ENCODE measurements around the gene RBM7. TPM values are rescaled to one million over a fixed set of nuclear protein-coding genes. Genes with fewer than 3 reads are reported as not detected.

Gene RBM7
- total RNA-seq, 4 donors from 2014 or later: 11.7 to 19.6 (median 18.8) TPM

DNA sequence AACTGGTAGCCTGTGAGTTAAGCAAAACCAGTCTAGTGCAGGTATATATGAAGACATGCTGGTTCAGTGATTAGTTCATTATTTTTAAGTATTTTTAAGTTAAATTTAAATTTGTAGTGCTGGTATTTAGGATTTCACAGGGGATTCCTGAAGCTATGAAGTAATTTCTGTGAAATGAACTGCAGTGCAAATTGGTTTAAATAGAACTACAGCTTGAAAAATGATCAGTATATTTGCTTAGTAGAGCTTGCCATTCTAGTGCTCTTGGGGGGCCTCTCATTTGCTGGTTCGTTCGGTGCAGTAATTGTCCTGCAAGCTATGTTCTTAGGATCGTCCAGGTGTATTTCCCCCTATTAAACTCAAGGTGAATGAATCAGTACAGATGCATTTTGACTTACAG lies 51.9 kb downstream of the RBM7 start:
- intact Hi-C loops (cut with DNase I; ENCODE audit: low total_unique reads): no loop called here
- no peak for TF ChIP-seq POLR2A (IDR thresholded peaks at IDR 0.05)
- TF ChIP-seq, protein P1, sequence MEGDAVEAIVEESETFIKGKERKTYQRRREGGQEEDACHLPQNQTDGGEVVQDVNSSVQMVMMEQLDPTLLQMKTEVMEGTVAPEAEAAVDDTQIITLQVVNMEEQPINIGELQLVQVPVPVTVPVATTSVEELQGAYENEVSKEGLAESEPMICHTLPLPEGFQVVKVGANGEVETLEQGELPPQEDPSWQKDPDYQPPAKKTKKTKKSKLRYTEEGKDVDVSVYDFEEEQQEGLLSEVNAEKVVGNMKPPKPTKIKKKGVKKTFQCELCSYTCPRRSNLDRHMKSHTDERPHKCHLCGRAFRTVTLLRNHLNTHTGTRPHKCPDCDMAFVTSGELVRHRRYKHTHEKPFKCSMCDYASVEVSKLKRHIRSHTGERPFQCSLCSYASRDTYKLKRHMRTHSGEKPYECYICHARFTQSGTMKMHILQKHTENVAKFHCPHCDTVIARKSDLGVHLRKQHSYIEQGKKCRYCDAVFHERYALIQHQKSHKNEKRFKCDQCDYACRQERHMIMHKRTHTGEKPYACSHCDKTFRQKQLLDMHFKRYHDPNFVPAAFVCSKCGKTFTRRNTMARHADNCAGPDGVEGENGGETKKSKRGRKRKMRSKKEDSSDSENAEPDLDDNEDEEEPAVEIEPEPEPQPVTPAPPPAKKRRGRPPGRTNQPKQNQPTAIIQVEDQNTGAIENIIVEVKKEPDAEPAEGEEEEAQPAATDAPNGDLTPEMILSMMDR (IDR thresholded peaks at IDR 0.05): no peak
- 95 to 96% methylated on average over 3 of the region's 3 CpGs for WGBS, 2 donors
- no peak overlapping the region for H3K4me3 ChIP-seq (ENCODE audit: low read depth, poor library complexity, severe bottlenecking)
- DNase-seq (ENCODE audit: low spot score in 2 of 2): no peak

Other genes with a start within 250 kb of the RBM7 start
- gene NNMT, start 104.3 kb upstream of the RBM7 start, total RNA-seq: 100 to 1,000 TPM; 137 to 381 (median 145) TPM
- 10 to 100 TPM in 2 of 4 donors, 1 to 10 TPM in 2; 4.7 to 14.8 (median 11.1) TPM for gene C11orf71, start 155 bp upstream of the RBM7 start, total RNA-seq
- 100 to 1,000 TPM in 3 of 4 donors, 10 to 100 TPM in 1; 78.4 to 114 (median 104) TPM for gene REXO2, start 38.8 kb downstream of the RBM7 start, total RNA-seq
- gene NXPE1, start 159.2 kb downstream of the RBM7 start, total RNA-seq: not detected
- gene NXPE4, start 195.1 kb downstream of the RBM7 start, total RNA-seq: not detected

Data from lower leg skin (tissue), 4 donors.